Measurements from ENCODE around the gene PLCL1.
"Not testable (repeated sequence)": the region's sequence is repeated elsewhere in the genome, so short reads cannot be mapped to it uniquely, and the experiment has no call there.

PLCL1 gene

GRCh38 chr2:198186257-198186656, 381.9 kb downstream of the PLCL1 start:
- DNase-seq (ENCODE audit: low spot score), result no peak

- DNase-seq (ENCODE audit: low spot score), result no peak
Measured at GRCh38 chr2:198187841-198188240, 383.4 kb downstream of the PLCL1 start.

- no peak for DNase-seq (ENCODE audit: low spot score)
Measured at GRCh38 chr2:198188982-198189381, 384.6 kb downstream of the PLCL1 start.

GRCh38 chr2:198191651-198192050, 387.3 kb downstream of the PLCL1 start:
- no peak for DNase-seq (ENCODE audit: low spot score)

DNA sequence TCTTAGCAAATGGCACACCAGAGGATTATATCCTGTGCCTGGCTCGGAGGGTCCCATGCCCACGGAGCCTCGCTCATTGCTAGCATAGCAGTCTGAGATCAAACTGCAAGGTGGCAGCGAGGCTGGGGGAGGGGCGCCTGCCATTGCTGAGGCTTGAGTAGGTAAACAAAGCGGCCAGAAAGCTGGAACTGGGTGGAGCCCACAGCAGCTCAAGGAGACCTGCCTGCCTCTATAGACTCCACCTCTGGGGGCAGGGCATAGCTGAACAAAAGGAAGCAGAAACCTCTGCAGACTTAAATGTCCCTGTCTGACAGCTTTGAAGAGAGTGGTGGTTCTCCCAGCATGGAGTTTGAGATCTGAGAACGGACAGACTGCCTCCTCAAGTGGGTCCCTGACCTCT, 392.2 kb downstream of the PLCL1 start:
- not testable (repeated sequence) for DNase-seq (ENCODE audit: low spot score)

Data from hematopoietic multipotent progenitor cell treated with erythropoietin and hydrocortisone succinate and interleukin-3 and kit ligand, for 17 days (in vitro differentiated cells).